WTC11 (cell line): ENCODE measurements around the gene LMOD1. TPM values are rescaled to one million over a fixed set of nuclear protein-coding genes. Genes with fewer than 3 reads are reported as not detected.

Experiments used
- ATAC-seq: fragments of 200-7000 bp; cut with Tn5 transposase; 2 replicates; pipeline ENCODE4 v1.10.0; 2021; ENCODE audit warnings: mild to moderate bottlenecking, moderate library complexity
- CTCF ChIA-PET: fragments of 300-600 bp; sonication (Branson Sonifier 250); formaldehyde crosslinking; loops from one replicate; lab custom pipeline; 2021; ENCODE audit warnings: antibody characterized with exemption; lab: Charles Lee
- POLR2A ChIA-PET: fragments of 350-600 bp; sonication (Branson Sonifier 250); formaldehyde crosslinking; loops from one replicate; lab custom pipeline; 2021; ENCODE audit warnings: antibody characterized with exemption; lab: Charles Lee
- DNase-seq: peaks from one replicate; pipeline ENCODE4 v3.0.0; 2021; ENCODE audit warnings: low spot score
- H3K27ac Mint-ChIP-seq: 2 replicates; pipeline ENCODE4 v1.8.0; 2021; ENCODE audit warnings: mixed read lengths
- H3K27me3 Mint-ChIP-seq: 2 replicates; pipeline ENCODE4 v1.8.0; 2021; ENCODE audit warnings: low read depth, mild to moderate bottlenecking, moderate library complexity, mixed read lengths
- H3K36me3 Mint-ChIP-seq: 2 replicates; pipeline ENCODE4 v1.8.0; 2021; ENCODE audit warnings: mixed read lengths
- H3K4me1 Mint-ChIP-seq: 2 replicates; pipeline ENCODE4 v1.8.0; 2022; ENCODE audit warnings: mixed read lengths
- H3K4me3 Mint-ChIP-seq: 2 replicates; pipeline ENCODE4 v1.8.0; 2021; ENCODE audit warnings: mild to moderate bottlenecking, moderate library complexity, mixed read lengths
- H3K9me3 Mint-ChIP-seq: 2 replicates; pipeline ENCODE4 v1.8.0; 2021; ENCODE audit warnings: mixed read lengths
- CBFB ChIP-seq: sonication (generic); formaldehyde crosslinking; IDR thresholded peaks from 2 replicates; pipeline ENCODE4 v1.8.1; 2022; ENCODE audit warnings: mild to moderate bottlenecking, low read depth, missing genetic modification reagents
- CDX4 ChIP-seq: fragments of 250-450 bp; sonication (Bioruptor Pico); IDR thresholded peaks from 2 replicates; pipeline ENCODE4 v1.9.0; 2021; ENCODE audit warnings: moderate library complexity, mild to moderate bottlenecking, inconsistent platforms, borderline replicate concordance
- CTCF ChIP-seq: fragments of 200-600 bp; IDR thresholded peaks from 2 replicates; pipeline ENCODE4 v1.8.0; 2022; ENCODE audit warnings: antibody characterized with exemption
- EMX1 ChIP-seq: fragments of 250-450 bp; sonication (Bioruptor Pico); IDR thresholded peaks from 2 replicates; pipeline ENCODE4 v1.8.0; 2021; ENCODE audit warnings: mild to moderate bottlenecking
- ESRRA ChIP-seq: sonication (generic); formaldehyde crosslinking; IDR thresholded peaks from 2 replicates; pipeline ENCODE4 v1.8.1; 2022; ENCODE audit warnings: mild to moderate bottlenecking, missing genetic modification reagents, borderline replicate concordance
- FOXJ3 ChIP-seq: sonication (generic); formaldehyde crosslinking; IDR thresholded peaks from 2 replicates; pipeline ENCODE4 v1.9.0; 2021; ENCODE audit warnings: missing genetic modification reagents, mild to moderate bottlenecking, borderline replicate concordance
- FOXK1 ChIP-seq: sonication (generic); formaldehyde crosslinking; IDR thresholded peaks from 2 replicates; pipeline ENCODE4 v1.8.0; 2022; ENCODE audit warnings: mild to moderate bottlenecking, moderate library complexity, missing genetic modification reagents
- FOXP1 ChIP-seq: sonication (generic); formaldehyde crosslinking; IDR thresholded peaks from 2 replicates; pipeline ENCODE4 v1.8.0; 2022; ENCODE audit warnings: missing genetic modification reagents, mild to moderate bottlenecking, moderate library complexity, borderline replicate concordance
- JAZF1 ChIP-seq: fragments of 250-450 bp; sonication (Bioruptor Pico); IDR thresholded peaks from 2 replicates; pipeline ENCODE4 v1.9.0; 2021; ENCODE audit warnings: moderate library complexity, mild to moderate bottlenecking, inconsistent platforms
- JUN ChIP-seq: sonication (generic); formaldehyde crosslinking; IDR thresholded peaks from 2 replicates; pipeline ENCODE4 v1.8.0; 2023; ENCODE audit warnings: mild to moderate bottlenecking, missing genetic modification reagents
- KAT7 ChIP-seq: sonication (generic); formaldehyde crosslinking; IDR thresholded peaks from 2 replicates; pipeline ENCODE4 v1.8.1; 2023; ENCODE audit warnings: missing genetic modification reagents, mild to moderate bottlenecking, borderline replicate concordance
- NFATC4 ChIP-seq: fragments of 250-450 bp; sonication (Bioruptor Pico); IDR thresholded peaks from 2 replicates; pipeline ENCODE4 v1.9.0; 2021; ENCODE audit warnings: mild to moderate bottlenecking
- OVOL2 ChIP-seq: fragments of 250-450 bp; sonication (Bioruptor Pico); IDR thresholded peaks from 2 replicates; pipeline ENCODE4 v1.9.0; 2021; ENCODE audit warnings: mild to moderate bottlenecking, borderline replicate concordance
- PRRX2 ChIP-seq: fragments of 250-450 bp; sonication (Bioruptor Pico); IDR thresholded peaks from 2 replicates; pipeline ENCODE4 v1.8.0; 2021; ENCODE audit warnings: mild to moderate bottlenecking
- SMAD4 ChIP-seq: sonication (generic); formaldehyde crosslinking; IDR thresholded peaks from 2 replicates; pipeline ENCODE4 v1.8.0; 2022; ENCODE audit warnings: mild to moderate bottlenecking, missing genetic modification reagents
- SOX15 ChIP-seq: fragments of 250-450 bp; sonication (Bioruptor Pico); IDR thresholded peaks from 2 replicates; pipeline ENCODE4 v1.9.0; 2021; ENCODE audit warnings: mild to moderate bottlenecking
- ZNF281 ChIP-seq: sonication (generic); formaldehyde crosslinking; IDR thresholded peaks from 2 replicates; pipeline ENCODE4 v1.8.0; 2023; ENCODE audit warnings: mild to moderate bottlenecking, missing genetic modification reagents
- ZNF317 ChIP-seq: sonication (generic); formaldehyde crosslinking; IDR thresholded peaks from 2 replicates; pipeline ENCODE4 v1.8.1; 2023; ENCODE audit warnings: low read depth, mild to moderate bottlenecking, moderate library complexity, missing genetic modification reagents, borderline replicate concordance
- ZNF423 ChIP-seq: fragments of 250-450 bp; sonication (Bioruptor Pico); IDR thresholded peaks from 2 replicates; pipeline ENCODE4 v2.1.2; 2022; ENCODE audit warnings: mild to moderate bottlenecking, moderate library complexity
- total RNA-seq: library from RNA; stranded (reverse); gene quantifications from 3 replicates; pipeline ENCODE4 v1.2.3, GENCODE V29; 2021
- TF ChIP-seq, protein P1 (sequence below): fragments of 250-450 bp; sonication (Bioruptor Pico); IDR thresholded peaks from 2 replicates; pipeline ENCODE4 v1.9.0; 2021; ENCODE audit warnings: mild to moderate bottlenecking
- TF ChIP-seq, protein P2 (sequence below): sonication (generic); formaldehyde crosslinking; IDR thresholded peaks from 2 replicates; pipeline ENCODE4 v1.8.1; 2023; ENCODE audit warnings: mild to moderate bottlenecking, missing genetic modification reagents, borderline replicate concordance

LMOD1 gene
- total RNA-seq, 1 experiment from 2014 or later, result 1.5 TPM

DNA sequence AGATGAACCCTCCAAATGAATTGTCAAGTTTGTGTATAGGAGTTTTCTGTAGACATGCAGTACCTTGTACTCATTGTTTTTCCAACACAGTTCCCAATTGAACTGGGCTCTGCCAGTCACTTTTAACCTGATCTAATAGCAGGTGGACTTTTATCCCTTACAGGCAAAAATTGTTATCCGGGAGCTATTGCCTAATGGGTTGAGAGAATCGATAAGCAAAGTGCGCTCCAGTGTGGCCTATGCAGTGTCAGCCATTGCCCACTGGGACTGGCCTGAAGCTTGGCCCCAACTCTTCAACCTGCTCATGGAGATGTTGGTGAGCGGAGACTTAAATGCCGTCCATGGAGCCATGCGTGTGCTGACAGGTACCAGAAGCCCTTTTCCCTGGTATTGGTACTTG lies 98.1 kb downstream of the LMOD1 start:
- no peak overlapping the region for H3K27ac Mint-ChIP-seq
- DNase-seq (no peak), ATAC-seq (no peak)
- no peaks in the 10 kb centered on the region for H3K9me3 Mint-ChIP-seq
- TF ChIP-seq ESRRA (CRISPR knock-in tag) (no peak), SOX15 (no peak)
- TF ChIP-seq, all 79 proteins: peak for 0
- H3K36me3 Mint-ChIP-seq, result peaks cover 48% of the 10 kb centered on the region
- POLR2A ChIA-PET, result no interaction called here
- H3K27me3 Mint-ChIP-seq, result no peaks in the 10 kb centered on the region
- H3K4me1 Mint-ChIP-seq, result no peaks in the 10 kb centered on the region
- H3K4me3 Mint-ChIP-seq, result no peak overlapping the region
- CTCF ChIA-PET, result interaction anchor here (0.9 to 1.1 kb wide), 2 partner anchors 19 to 53 kb away, joined by 3 read pairs; partner anchors contain the start of gene IPO9

- H3K27ac Mint-ChIP-seq, result no peak overlapping the region
- ChIA-PET POLR2A (interaction anchor here (0.6 kb wide), 1 partner anchor 326 kb away, joined by 3 read pairs; no protein-coding TSS in a partner anchor), CTCF (interaction anchor here (0.6 to 1.8 kb wide), 2 partner anchors 18 to 30 kb away, joined by 3 to 6 read pairs; partner anchors contain the start of gene IPO9)
Measured at GRCh38 chr1:201847150-201847549, 99.2 kb downstream of the LMOD1 start.

More at GRCh38 chr1:201847150-201847549, 99.2 kb downstream of the LMOD1 start:
- no peaks in the 10 kb centered on the region for H3K9me3 Mint-ChIP-seq
- H3K36me3 Mint-ChIP-seq, result peaks cover 39% of the 10 kb centered on the region
- TF ChIP-seq FOXK1 (CRISPR knock-in tag) (no peak), JAZF1 (CRISPR knock-in tag) (no peak), ZNF317 (CRISPR knock-in tag) (no peak), EMX1 (CRISPR knock-in tag) (no peak), ZNF423 (no peak), FOXJ3 (CRISPR knock-in tag) (no peak), PRRX2 (CRISPR knock-in tag) (no peak), FOXP1 (CRISPR knock-in tag) (no peak), CBFB (CRISPR knock-in tag) (no peak), KAT7 (no peak), CTCF (no peak), OVOL2 (CRISPR knock-in tag) (no peak), SMAD4 (CRISPR knock-in tag) (no peak), JUN (CRISPR knock-in tag) (no peak), ZNF281 (no peak), NFATC4 (CRISPR knock-in tag) (no peak), CDX4 (CRISPR knock-in tag) (no peak)
- TF ChIP-seq, protein P1, sequence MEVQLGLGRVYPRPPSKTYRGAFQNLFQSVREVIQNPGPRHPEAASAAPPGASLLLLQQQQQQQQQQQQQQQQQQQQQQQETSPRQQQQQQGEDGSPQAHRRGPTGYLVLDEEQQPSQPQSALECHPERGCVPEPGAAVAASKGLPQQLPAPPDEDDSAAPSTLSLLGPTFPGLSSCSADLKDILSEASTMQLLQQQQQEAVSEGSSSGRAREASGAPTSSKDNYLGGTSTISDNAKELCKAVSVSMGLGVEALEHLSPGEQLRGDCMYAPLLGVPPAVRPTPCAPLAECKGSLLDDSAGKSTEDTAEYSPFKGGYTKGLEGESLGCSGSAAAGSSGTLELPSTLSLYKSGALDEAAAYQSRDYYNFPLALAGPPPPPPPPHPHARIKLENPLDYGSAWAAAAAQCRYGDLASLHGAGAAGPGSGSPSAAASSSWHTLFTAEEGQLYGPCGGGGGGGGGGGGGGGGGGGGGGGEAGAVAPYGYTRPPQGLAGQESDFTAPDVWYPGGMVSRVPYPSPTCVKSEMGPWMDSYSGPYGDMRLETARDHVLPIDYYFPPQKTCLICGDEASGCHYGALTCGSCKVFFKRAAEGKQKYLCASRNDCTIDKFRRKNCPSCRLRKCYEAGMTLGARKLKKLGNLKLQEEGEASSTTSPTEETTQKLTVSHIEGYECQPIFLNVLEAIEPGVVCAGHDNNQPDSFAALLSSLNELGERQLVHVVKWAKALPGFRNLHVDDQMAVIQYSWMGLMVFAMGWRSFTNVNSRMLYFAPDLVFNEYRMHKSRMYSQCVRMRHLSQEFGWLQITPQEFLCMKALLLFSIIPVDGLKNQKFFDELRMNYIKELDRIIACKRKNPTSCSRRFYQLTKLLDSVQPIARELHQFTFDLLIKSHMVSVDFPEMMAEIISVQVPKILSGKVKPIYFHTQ, result no peak
- TF ChIP-seq, protein P2, sequence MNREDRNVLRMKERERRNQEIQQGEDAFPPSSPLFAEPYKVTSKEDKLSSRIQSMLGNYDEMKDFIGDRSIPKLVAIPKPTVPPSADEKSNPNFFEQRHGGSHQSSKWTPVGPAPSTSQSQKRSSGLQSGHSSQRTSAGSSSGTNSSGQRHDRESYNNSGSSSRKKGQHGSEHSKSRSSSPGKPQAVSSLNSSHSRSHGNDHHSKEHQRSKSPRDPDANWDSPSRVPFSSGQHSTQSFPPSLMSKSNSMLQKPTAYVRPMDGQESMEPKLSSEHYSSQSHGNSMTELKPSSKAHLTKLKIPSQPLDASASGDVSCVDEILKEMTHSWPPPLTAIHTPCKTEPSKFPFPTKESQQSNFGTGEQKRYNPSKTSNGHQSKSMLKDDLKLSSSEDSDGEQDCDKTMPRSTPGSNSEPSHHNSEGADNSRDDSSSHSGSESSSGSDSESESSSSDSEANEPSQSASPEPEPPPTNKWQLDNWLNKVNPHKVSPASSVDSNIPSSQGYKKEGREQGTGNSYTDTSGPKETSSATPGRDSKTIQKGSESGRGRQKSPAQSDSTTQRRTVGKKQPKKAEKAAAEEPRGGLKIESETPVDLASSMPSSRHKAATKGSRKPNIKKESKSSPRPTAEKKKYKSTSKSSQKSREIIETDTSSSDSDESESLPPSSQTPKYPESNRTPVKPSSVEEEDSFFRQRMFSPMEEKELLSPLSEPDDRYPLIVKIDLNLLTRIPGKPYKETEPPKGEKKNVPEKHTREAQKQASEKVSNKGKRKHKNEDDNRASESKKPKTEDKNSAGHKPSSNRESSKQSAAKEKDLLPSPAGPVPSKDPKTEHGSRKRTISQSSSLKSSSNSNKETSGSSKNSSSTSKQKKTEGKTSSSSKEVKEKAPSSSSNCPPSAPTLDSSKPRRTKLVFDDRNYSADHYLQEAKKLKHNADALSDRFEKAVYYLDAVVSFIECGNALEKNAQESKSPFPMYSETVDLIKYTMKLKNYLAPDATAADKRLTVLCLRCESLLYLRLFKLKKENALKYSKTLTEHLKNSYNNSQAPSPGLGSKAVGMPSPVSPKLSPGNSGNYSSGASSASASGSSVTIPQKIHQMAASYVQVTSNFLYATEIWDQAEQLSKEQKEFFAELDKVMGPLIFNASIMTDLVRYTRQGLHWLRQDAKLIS (CRISPR knock-in tag), result no peak
- DNase-seq (no peak), ATAC-seq (no peak)
- peaks cover 11% of the 10 kb centered on the region for H3K4me1 Mint-ChIP-seq
- no peaks in the 10 kb centered on the region for H3K27me3 Mint-ChIP-seq
- H3K4me3 Mint-ChIP-seq, result no peak overlapping the region
